Raji (cell line): Measurements from ENCODE around the gene HADH.

ENCODE experiments used
- POLR2A ChIP-seq: IDR thresholded peaks from 2 replicates; pipeline ENCODE4 v1.6.1; 2011; ENCODE audit warnings: low read depth, low read length, control low read depth; ENCODE audit not compliant: insufficient read depth

Gene HADH

DNA sequence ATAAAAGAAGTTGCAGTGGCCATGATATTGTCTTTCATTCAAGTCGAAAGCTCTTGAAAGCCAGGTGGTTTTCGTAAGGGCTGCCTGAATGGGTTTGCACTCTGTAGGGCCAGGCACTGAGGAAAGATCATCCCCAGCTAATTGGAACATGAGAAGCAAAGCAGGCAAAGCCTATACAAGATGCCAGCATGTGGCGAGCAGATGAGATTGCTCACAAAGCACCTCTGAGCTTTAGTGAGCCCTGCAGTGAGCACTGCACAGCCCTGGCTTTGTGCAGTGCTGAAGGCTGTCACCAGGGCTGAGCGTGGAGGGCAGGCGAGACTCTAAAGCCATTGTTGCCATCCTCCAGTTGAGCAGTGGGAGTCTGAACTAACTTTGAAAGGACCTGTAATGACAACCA is 53.8 kb downstream of the HADH start:
- TF ChIP-seq POLR2A = no peak

DNA sequence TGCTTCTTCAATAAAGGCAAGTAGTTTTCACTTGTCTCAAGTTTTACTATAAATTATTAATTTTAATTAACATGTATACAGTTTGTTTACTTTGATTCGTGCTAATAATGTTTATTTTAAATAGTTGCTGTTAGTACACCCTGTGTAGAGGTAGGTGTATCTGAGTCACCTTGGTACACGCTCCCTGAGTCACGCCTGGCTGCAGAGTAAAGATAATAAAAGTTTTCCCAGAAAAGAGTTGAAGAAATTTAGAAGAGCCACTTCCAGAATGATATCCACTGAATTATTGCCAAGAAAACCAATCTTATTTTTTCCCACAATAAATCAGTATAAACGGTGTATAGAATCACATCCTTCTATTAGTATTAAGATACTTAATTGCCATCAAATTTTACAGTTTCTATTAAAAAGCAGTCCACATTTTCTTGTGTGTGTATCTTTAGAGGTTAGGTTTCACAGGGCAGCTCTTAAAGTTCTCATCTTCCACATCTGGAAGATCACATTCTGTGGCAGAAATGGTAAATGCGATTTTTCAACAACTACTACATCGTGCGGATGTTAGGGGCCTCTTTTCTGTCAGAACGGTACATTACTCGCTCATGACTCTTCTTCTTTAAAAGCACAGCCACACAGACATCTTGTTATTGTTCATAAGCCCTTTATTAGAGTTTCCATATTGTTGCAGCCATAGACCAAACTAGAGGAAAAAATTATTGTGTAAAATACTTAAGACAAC is 55.4 kb downstream of the HADH start:
- TF ChIP-seq POLR2A = no peak

DNA sequence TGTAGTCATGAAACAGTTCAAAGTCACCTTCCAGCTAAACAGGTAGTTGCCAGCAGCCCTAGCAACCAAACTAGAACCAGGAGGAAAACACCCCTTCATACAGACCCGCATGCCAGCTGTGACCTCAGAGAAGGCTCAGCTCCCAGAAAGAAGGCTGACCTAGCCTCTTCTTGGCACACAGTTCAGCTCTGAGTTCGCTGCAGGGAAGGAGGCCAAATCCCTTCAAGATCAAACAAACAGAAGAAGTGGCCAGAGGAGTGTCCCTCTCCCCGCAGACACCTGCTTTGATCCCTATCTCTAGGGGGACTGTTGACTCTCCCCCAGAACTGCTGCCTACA is 56.0 kb downstream of the HADH start:
- no peak for TF ChIP-seq POLR2A

DNA sequence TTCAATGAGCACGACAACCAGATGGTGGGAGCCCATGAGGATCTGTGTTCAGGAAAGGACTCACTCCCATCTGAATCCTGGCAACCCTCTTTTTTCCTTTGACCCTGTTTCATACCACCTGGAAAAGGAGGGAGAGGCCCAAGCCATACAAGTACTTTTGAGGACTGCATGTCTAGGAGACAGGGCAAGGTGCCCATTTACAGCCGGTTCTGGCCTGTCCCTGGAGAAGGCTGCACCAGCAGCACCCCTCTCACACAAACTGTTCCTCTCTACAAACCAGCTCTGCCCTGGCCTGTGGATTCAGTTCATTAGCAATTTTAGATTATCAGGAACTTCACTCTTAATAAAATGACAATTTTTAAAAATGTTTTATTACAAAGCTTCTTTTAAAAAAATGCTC is 57.5 kb downstream of the HADH start:
- TF ChIP-seq POLR2A = no peak

DNA sequence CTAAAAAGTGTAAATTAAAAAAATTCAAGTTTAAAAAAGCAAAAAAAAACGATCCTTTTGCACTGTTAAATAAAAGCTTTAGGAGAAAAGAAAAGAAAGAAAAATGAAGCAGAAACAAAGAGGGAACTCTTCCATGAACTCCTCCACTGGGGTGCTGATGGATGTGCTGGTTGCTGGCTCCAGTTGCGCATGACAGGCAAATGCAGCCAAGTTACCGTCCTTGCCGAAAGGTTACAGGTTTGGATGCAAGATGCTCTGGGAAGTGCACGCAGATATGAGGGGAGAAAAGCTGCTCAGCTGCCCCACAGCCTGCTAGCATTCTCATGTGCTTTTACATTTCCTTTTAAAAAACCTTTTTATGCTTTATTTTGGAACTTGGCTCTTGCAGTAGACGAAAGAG is 58.5 kb downstream of the HADH start:
- no peak for TF ChIP-seq POLR2A

DNA sequence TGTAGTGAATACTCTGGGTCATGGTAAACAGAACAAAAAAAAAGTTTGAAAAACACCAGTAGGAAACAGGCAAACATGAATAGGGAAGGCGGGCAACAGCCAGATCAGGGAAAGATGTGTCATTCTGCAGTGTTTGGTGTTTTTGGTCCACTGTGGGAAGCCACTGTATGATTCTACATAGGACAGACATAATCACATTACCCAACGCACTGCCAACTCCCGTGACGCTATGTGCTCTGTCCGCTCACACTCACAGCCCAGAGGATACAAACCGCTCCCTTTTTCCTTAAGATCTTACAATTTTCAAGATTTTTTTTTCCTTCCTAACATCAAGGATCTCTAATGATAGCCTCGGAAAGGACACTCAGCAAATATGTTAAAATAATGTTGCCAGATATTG is 59.3 kb downstream of the HADH start:
- no peak for TF ChIP-seq POLR2A

DNA sequence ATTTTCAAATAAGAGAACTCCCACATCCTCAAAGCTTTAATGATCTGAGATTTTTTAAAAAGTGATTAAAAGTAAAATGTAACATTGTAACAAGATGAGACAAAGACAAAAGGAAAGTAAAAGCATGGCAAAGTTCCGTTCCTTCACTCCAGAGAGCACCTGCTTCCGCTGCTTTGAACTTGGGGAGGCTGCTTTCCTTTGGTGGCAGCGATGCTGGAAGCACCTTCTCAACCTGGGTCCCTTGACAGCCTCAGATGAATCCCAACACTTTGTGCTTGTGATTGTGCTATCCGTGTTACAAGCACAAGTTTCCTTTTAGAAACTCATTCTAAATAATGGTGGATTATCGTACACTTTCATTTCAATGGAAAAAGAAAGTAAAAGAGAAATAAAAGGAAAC is 59.7 kb downstream of the HADH start:
- no peak for TF ChIP-seq POLR2A

DNA sequence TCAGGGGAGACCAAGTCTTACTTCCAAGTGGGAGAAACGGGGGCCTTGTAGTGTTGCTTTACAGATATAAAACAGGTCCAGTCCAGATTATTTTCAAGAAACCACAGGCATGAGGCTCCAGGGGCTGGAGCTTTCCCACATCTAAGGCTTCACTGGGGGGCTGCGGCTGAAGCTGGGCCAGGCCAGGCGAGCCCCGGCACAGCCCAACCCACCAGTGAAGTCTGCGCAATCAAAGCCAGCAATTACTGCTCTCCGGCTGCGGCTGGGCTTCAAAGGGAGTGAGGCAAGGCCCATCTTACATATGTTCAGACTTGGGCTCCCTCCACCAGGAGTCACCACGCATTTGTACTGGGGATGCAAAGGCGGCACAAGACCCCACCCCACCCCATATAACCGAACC is 61.7 kb downstream of the HADH start:
- TF ChIP-seq POLR2A = no peak

DNA sequence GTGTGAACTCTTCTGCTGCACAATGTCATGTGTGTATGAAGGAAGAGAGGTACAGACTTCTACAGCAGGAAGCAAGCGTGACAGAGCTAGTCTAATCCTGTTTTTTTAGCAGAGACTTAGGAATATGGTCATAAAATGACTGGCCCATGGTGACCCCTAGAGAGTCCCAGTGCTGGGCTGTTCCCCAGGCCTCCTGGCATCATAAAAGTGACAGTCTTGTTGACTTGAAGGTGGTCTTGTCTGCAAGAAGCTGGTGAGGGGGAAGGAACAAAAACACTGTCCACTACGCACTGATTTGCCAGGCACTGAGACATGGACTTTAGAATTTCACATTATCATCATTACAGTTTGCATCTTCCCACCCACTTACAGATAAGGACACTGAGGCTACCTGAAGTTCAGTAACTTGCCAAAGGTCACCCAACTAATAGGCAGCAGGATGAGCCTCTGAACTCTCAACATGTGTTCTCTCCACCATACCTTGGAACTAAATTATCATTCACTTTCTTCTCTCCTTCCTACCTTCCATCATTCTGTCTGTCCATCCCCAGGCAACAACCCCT is 63.0 kb downstream of the HADH start:
- TF ChIP-seq POLR2A = no peak

DNA sequence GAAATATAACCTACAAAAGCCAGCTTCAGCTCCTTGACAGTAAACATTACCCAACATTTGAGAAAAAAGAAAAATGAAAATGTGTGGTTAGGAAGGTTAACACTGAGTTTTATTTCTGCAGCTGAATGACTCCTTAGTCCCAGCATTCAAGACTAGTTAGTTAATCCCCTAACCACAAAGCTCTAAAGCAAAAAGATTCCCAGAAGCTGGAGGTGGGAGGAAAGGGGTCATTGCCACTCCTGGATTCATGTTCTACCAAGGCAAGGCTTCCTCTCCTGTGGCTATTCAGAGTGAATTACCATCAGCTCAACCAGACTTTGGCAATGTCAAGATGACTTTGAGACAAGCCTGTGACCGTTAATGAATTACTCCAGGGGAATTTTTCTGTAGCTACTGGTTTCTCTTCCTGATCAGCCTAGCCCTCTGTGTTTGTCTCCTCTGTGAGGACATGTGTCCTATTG is 63.6 kb downstream of the HADH start:
- TF ChIP-seq POLR2A = no peak

DNA sequence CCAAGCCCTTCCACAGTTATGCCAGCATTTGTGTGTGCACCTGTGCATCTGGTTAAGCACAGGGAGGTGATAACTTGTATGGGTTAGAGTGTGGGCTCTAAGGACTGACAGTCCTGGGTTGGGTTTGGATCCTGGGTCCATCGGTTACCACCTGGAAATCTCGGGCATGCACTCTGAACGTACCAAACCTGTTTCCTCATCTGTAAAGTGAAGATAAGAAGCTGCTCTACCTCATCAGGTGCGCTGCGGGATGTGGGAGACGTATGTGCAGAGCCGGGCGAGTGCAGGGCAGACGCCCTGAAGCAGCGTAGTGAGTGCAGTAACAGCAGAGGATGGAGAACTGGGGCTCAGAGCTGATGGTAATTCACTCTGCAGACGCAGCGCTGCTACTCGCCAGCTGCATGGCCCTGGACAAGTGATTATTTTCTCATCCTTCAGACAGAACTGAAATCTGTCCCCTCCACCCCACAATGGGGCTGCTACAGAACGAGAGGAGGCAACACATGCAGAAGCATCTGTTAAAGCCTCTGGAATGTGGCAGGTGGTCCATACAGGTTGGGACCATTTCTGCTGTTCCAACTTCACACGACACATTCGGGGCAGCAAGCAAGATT is 64.4 kb downstream of the HADH start:
- TF ChIP-seq POLR2A = no peak

DNA sequence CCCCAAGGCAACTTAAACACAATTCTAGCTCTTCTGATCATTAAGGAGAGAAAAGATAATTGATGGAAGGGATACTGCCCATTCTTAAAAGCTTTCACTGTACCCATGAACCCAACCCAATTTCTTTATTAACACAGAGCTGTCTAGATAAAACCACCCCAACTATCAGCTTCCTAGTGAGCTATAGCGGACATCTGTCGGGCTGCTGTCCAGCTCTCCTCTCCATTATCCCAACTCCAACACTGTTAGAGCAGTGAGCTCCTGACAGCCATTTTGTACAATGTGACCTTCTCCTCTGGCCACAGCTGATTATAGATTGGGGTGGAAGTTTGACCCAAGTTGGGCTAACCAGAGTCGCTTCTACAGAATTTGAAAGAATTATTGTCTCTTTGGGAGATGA is 66.1 kb downstream of the HADH start:
- TF ChIP-seq POLR2A = no peak

DNA sequence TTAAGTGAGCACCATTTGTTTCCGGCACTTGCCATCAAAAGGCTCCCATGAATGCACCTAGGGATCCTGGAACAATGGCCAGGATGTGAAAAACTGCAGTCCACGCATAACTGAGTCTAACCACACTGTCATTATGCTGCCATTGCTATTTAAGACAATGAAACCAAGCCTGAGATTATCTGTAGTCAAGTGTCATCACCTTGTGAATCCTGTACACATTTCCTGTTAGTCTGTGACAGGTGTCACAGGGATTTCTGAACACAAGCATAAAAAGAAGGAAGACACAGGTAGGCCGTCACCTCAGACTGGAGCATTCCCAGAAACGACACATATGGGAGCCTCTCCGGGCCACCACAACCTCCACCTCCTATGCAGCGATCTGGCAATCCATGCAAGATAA is 66.7 kb downstream of the HADH start:
- TF ChIP-seq POLR2A = no peak

DNA sequence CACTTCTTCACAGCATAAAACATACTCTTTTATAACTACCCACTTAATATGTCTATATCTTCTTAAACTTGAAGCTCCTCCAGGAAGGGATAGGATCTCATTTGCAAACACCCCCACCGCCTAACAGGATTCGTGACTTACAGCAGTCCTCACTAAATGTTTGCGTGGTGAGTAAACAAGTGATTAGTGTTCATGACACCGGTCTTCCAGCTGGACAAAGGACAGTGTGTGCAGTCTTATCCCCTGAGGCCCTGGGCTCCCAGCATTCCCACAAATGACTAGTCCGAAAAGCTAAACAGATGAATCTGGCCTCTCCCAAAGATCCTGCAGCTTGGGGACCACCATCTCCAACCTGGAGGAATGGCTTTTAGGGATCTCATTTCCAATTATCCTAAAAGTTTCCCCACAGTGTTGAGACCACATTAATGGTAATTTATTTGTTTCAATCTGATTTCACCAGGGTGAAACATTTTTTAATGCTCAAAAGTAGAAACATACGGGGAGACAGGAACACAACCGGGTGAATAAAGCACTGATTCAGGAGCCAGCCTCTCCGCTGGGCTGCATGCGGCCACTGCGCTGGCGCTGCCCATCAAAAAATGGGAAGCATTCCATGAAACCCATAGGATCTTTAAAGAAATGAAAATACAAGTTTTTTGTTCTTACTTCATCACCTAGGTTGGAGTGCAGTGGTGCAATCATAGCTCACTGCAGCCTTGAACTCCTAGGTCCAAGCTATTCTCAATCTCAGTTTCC is 69.2 kb downstream of the HADH start:
- no peak for TF ChIP-seq POLR2A

DNA sequence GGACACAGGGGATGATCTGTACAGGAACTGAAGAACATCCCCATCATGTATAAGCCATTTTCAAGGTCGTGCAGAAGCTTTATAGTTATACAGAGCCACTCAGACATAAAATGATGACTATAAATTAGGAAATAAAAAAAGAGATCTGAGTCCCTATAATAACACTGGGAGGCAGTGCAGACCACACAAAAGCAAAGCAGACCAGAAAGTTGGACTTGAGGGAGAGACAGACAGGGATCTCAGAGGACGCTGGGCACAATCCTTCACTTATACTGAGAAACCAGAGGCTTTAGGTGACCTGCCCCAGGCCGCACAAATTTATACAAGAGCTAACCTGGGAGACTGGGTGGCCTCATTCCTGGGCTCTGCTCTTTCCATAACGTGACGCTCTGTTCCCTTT is 70.5 kb downstream of the HADH start:
- TF ChIP-seq POLR2A = no peak
